K562 (cell line): ENCODE data around the gene ZNF296.
"Not testable (repeated sequence)": the region's sequence is repeated elsewhere in the genome, so short reads cannot be mapped to it uniquely, and the experiment has no call there.

Experiments used
- HLTF ChIP-seq: fragments of 450-650 bp; IDR thresholded peaks from 2 replicates; pipeline ENCODE4 v1.6.1; 2016
- HNRNPL ChIP-seq: fragments of 200-400 bp; formaldehyde crosslinking; IDR thresholded peaks from 2 replicates; pipeline ENCODE4 v1.6.1; 2017; ENCODE audit warnings: low read depth, mild to moderate bottlenecking, low read length
- REST ChIP-seq, 2 experiments: fragments of 450-650 bp; formaldehyde crosslinking in 1 of 2; IDR thresholded peaks; 2 replicates each; pipeline versions ENCODE4 v1.4.0 to v1.6.1; 2014 to 2020; ENCODE audit warnings: mild to moderate bottlenecking in 2 of 2, borderline replicate concordance in 1 of 2, low read depth in 1 of 2
- SIN3A ChIP-seq, 2 experiments: fragments of 150-350 bp in 1 of 2; IDR thresholded peaks; 2 replicates each; pipeline ENCODE4 v1.6.1; 2011 to 2016; ENCODE audit warnings: borderline replicate concordance in 2 of 2, low read depth in 2 of 2, low read length in 2 of 2, mild to moderate bottlenecking in 2 of 2, moderate library complexity in 2 of 2; ENCODE audit not compliant: control insufficient read depth in 1 of 2
- SMAD3 ChIP-seq: fragments of 450-650 bp; formaldehyde crosslinking; conservative IDR thresholded peaks from 2 replicates; pipeline ENCODE4 v1.4.0; 2020; ENCODE audit warnings: mild to moderate bottlenecking
- SPI1 ChIP-seq: IDR thresholded peaks from 2 replicates; pipeline ENCODE4 v1.6.1; 2011; ENCODE audit warnings: low read depth, low read length, control low read depth, borderline replicate concordance
- TF ChIP-seq, protein P1 (sequence below), 3 experiments: IDR thresholded peaks in 2 of 3; conservative IDR thresholded peaks in 1 of 3; 2 replicates each; pipeline ENCODE4 v1.5.1; 2011 to 2012; ENCODE audit warnings: low read length in 3 of 3, mild to moderate bottlenecking in 3 of 3, control low read depth in 2 of 3, improper control_type of control experiment in 1 of 3, inconsistent platforms in 1 of 3, low read depth in 1 of 3, mixed read lengths in 1 of 3, moderate library complexity in 1 of 3; ENCODE audit not compliant: insufficient read depth in 2 of 3

GRCh38 chr19:45118591-45119355, 42.5 kb upstream of the ZNF296 start:
- not testable (repeated sequence) for TF ChIP-seq SIN3A (IDR thresholded peaks at IDR 0.05; ENCODE audit: borderline replicate concordance in 2 of 2, control insufficient read depth in 1 of 2, low read depth in 2 of 2, low read length in 2 of 2); HLTF; HNRNPL; SMAD3 (CRISPR knock-in tag); SPI1; REST (IDR thresholded peaks at IDR 0.05; ENCODE audit: borderline replicate concordance); REST (CRISPR knock-in tag; IDR thresholded peaks at IDR 0.05; ENCODE audit: low read depth)
- TF ChIP-seq, protein P1, sequence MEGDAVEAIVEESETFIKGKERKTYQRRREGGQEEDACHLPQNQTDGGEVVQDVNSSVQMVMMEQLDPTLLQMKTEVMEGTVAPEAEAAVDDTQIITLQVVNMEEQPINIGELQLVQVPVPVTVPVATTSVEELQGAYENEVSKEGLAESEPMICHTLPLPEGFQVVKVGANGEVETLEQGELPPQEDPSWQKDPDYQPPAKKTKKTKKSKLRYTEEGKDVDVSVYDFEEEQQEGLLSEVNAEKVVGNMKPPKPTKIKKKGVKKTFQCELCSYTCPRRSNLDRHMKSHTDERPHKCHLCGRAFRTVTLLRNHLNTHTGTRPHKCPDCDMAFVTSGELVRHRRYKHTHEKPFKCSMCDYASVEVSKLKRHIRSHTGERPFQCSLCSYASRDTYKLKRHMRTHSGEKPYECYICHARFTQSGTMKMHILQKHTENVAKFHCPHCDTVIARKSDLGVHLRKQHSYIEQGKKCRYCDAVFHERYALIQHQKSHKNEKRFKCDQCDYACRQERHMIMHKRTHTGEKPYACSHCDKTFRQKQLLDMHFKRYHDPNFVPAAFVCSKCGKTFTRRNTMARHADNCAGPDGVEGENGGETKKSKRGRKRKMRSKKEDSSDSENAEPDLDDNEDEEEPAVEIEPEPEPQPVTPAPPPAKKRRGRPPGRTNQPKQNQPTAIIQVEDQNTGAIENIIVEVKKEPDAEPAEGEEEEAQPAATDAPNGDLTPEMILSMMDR (IDR thresholded peaks at IDR 0.05 in 2 of 3, conservative IDR thresholded peaks at IDR 0.05 in 1 of 3; ENCODE audit: insufficient read depth in 2 of 3, low read depth in 1 of 3, low read length in 3 of 3) = not testable (repeated sequence)
